Astrocyte (in vitro differentiated cells and primary cell): Measurements from ENCODE around the gene GALNS. TPM values are rescaled to one million over a fixed set of nuclear protein-coding genes. Genes with fewer than 3 reads are reported as not detected.

Experiments
- DNase-seq: peaks from one replicate; pipeline ENCODE4 v3.0.0-alpha.2; 2010; ENCODE audit warnings: low read depth
- FAIRE-seq: peaks from 2 replicates; lab custom pipeline; 2011; peaks lifted over from hg19 to GRCh38; lab: Jason Lieb, UNC
- H2AFZ ChIP-seq: 2 replicates; pipeline ENCODE4 v1.6.0; 2012; ENCODE audit warnings: low read depth, low read length, inconsistent platforms
- H3K27ac ChIP-seq: 2 replicates; pipeline ENCODE4 v1.5.1; 2011; ENCODE audit warnings: low read depth, low read length, inconsistent platforms
- H3K27me3 ChIP-seq: 2 replicates; pipeline ENCODE4 v1.6.0; 2011; ENCODE audit warnings: low read length, inconsistent platforms; ENCODE audit not compliant: insufficient read depth
- H3K36me3 ChIP-seq: 2 replicates; pipeline ENCODE4 v1.5.1; 2011; ENCODE audit warnings: low read length, inconsistent platforms; ENCODE audit not compliant: insufficient read depth
- H3K4me1 ChIP-seq: 2 replicates; pipeline ENCODE4 v1.5.1; 2011; ENCODE audit warnings: low read length, inconsistent platforms; ENCODE audit not compliant: insufficient read depth
- H3K4me2 ChIP-seq: 2 replicates; pipeline ENCODE4 v1.6.0; 2012; ENCODE audit warnings: low read length, inconsistent platforms
- H3K4me3 ChIP-seq: 2 replicates; pipeline ENCODE4 v1.5.1; 2011; ENCODE audit warnings: low read depth, mild to moderate bottlenecking, low read length, inconsistent platforms; ENCODE audit not compliant: insufficient read depth
- H3K79me2 ChIP-seq: 2 replicates; pipeline ENCODE4 v1.6.0; 2012; ENCODE audit warnings: mild to moderate bottlenecking, low read length, inconsistent platforms; ENCODE audit not compliant: insufficient read depth
- H3K9ac ChIP-seq: 2 replicates; pipeline ENCODE4 v1.6.0; 2012; ENCODE audit warnings: mild to moderate bottlenecking, low read length, inconsistent platforms
- H3K9me3 ChIP-seq: 2 replicates; pipeline ENCODE4 v1.5.1; 2012; ENCODE audit warnings: low read depth, mild to moderate bottlenecking, low read length, inconsistent platforms; ENCODE audit not compliant: insufficient read depth
- H4K20me1 ChIP-seq: 2 replicates; pipeline ENCODE4 v1.6.0; 2012; ENCODE audit warnings: low read length, inconsistent platforms; ENCODE audit not compliant: insufficient read depth
- H3K27ac Mint-ChIP-seq: one replicate; pipeline ENCODE4 v1.8.0; 2021; ENCODE audit warnings: mild to moderate bottlenecking, mixed read lengths; ENCODE audit not compliant: unreplicated experiment
- H3K27me3 Mint-ChIP-seq: one replicate; pipeline ENCODE4 v1.8.0; 2021; ENCODE audit warnings: low read depth, mixed read lengths; ENCODE audit not compliant: unreplicated experiment
- H3K36me3 Mint-ChIP-seq: one replicate; pipeline ENCODE4 v1.8.0; 2021; ENCODE audit warnings: low read depth, mixed read lengths; ENCODE audit not compliant: unreplicated experiment
- H3K4me1 Mint-ChIP-seq: one replicate; pipeline ENCODE4 v1.8.0; 2021; ENCODE audit warnings: low read depth, mixed read lengths; ENCODE audit not compliant: unreplicated experiment
- H3K4me3 Mint-ChIP-seq: one replicate; pipeline ENCODE4 v1.8.0; 2021; ENCODE audit warnings: mild to moderate bottlenecking, moderate library complexity, mixed read lengths; ENCODE audit not compliant: unreplicated experiment
- H3K9me3 Mint-ChIP-seq: one replicate; pipeline ENCODE4 v1.8.0; 2021; ENCODE audit warnings: mild to moderate bottlenecking, mixed read lengths; ENCODE audit not compliant: unreplicated experiment
- CTCF ChIP-seq: IDR thresholded peaks from 2 replicates; pipeline ENCODE4 v1.5.1; 2011; ENCODE audit warnings: low read depth, mild to moderate bottlenecking, inconsistent platforms, low read length, moderate library complexity; ENCODE audit not compliant: insufficient read depth
- EZH2 ChIP-seq: IDR thresholded peaks from 2 replicates; pipeline ENCODE4 v1.6.1; 2012; ENCODE audit warnings: mild to moderate bottlenecking, low read length, inconsistent platforms; ENCODE audit not compliant: insufficient read depth
- total RNA-seq: library from RNA; stranded (reverse); gene quantifications from 2 replicates; pipeline ENCODE4 v1.2.1, GENCODE V29; 2021

Gene GALNS
- total RNA-seq, 1 donor from 2014 or later: 31.7 TPM

GRCh38 chr16:88837806-88838205 is 18.9 kb downstream of the GALNS start:
- no peaks in the 10 kb centered on the region for H3K4me1 Mint-ChIP-seq
- Histone ChIP-seq H3K9me3 (no peaks in the 10 kb centered on the region), H3K9ac (no peak overlapping the region), H2AFZ (no peak overlapping the region), H3K36me3 (no peaks in the 10 kb centered on the region), H3K27ac (no peak overlapping the region), H3K4me1 (no peaks in the 10 kb centered on the region), H3K4me2 (no peak overlapping the region), H3K79me2 (no peaks in the 10 kb centered on the region), H3K4me3 (no peak overlapping the region), H4K20me1 (peaks cover 4% of the 10 kb centered on the region), H3K27me3 (no peaks in the 10 kb centered on the region)
- peaks cover 14% of the 10 kb centered on the region for H3K36me3 Mint-ChIP-seq
- no peaks in the 10 kb centered on the region for H3K9me3 Mint-ChIP-seq
- no peak overlapping the region for H3K27ac Mint-ChIP-seq
- no peak for TF ChIP-seq CTCF
- no peak for TF ChIP-seq EZH2
- FAIRE-seq: no peak
- H3K27me3 Mint-ChIP-seq: no peaks in the 10 kb centered on the region
- H3K4me3 Mint-ChIP-seq: no peak overlapping the region
- no peak for DNase-seq

DNA sequence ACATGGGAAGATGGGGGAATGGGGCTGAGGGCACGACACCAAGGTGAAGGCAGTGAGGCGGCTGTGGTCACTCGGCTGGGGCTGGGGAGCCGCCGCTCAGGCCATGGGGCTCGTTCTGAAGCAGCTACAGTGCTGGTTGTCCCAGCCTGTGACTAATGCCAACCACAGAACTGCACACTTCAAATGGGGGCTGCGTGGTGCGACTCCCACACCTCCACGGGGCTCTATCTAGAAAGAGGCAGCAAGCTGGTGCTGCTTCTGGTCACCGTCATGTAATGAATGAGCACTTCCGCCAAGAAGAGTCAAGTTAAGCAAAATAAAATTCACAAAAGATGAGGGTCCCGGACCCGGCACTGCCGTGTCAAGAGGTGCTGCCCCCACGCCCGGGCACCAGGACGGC is 20.0 kb downstream of the GALNS start:
- Histone ChIP-seq H3K9me3 (no peaks in the 10 kb centered on the region), H2AFZ (no peak overlapping the region), H3K9ac (no peak overlapping the region), H3K4me1 (no peaks in the 10 kb centered on the region), H3K27ac (no peak overlapping the region), H3K36me3 (no peaks in the 10 kb centered on the region), H3K4me3 (no peak overlapping the region), H3K27me3 (no peaks in the 10 kb centered on the region), H3K4me2 (no peak overlapping the region), H3K79me2 (no peaks in the 10 kb centered on the region), H4K20me1 (no peaks in the 10 kb centered on the region)
- H3K9me3 Mint-ChIP-seq: no peaks in the 10 kb centered on the region
- H3K27ac Mint-ChIP-seq: no peak overlapping the region
- TF ChIP-seq CTCF (no peak), EZH2 (no peak)
- H3K4me3 Mint-ChIP-seq: no peak overlapping the region
- peaks cover 14% of the 10 kb centered on the region for H3K36me3 Mint-ChIP-seq
- DNase-seq (no peak), FAIRE-seq (no peak)
- no peaks in the 10 kb centered on the region for H3K4me1 Mint-ChIP-seq
- H3K27me3 Mint-ChIP-seq: no peaks in the 10 kb centered on the region

DNA sequence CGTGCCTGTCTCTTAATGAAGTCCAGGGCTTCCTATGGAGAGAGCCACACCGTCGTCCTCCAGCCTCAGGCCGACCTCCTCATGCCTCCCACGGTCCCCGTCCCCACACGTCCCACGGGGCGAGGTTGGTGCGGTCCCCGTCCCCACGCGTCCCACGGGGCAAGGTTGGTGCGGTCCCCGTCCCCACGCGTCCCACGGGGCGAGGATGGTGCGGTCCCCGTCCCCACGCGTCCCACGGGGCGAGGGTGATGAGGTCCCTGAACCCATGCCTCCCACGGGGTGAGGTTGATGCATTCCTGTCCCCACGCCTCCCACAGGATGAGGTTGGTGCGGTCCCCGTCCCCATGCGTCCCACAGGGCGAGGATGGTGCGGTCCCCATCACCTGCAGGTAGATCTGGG is 20.9 kb downstream of the GALNS start:
- Histone ChIP-seq H3K27ac (no peak overlapping the region), H3K36me3 (no peaks in the 10 kb centered on the region), H2AFZ (no peak overlapping the region), H3K27me3 (no peaks in the 10 kb centered on the region), H3K9me3 (no peaks in the 10 kb centered on the region), H3K79me2 (no peaks in the 10 kb centered on the region), H4K20me1 (no peaks in the 10 kb centered on the region), H3K9ac (no peak overlapping the region), H3K4me1 (no peaks in the 10 kb centered on the region), H3K4me2 (no peak overlapping the region), H3K4me3 (no peak overlapping the region)
- H3K27me3 Mint-ChIP-seq: no peaks in the 10 kb centered on the region
- no peak overlapping the region for H3K27ac Mint-ChIP-seq
- peaks cover 14% of the 10 kb centered on the region for H3K36me3 Mint-ChIP-seq
- no peaks in the 10 kb centered on the region for H3K9me3 Mint-ChIP-seq
- no peak for DNase-seq
- no peaks in the 10 kb centered on the region for H3K4me1 Mint-ChIP-seq
- TF ChIP-seq CTCF (no peak), EZH2 (no peak)
- FAIRE-seq: no peak
- H3K4me3 Mint-ChIP-seq: no peak overlapping the region
